Upper lobe of left lung (tissue), 6 donors: ENCODE results near the gene DUSP6. TPM values are rescaled to one million over a fixed set of nuclear protein-coding genes. Genes with fewer than 3 reads are reported as not detected.

Experiments
- ATAC-seq, 2 donors: fragments of 200-7000 bp; cut with Tn5 transposase; one replicate each; pipeline ENCODE4 v1.9.1; 2022; ENCODE audit warnings: mild to moderate bottlenecking in 2 of 2, moderate library complexity in 2 of 2; ENCODE audit not compliant: low FRiP score in 2 of 2
- DNase-seq, 2 donors: peaks; one replicate each; pipeline ENCODE4 v3.0.0-alpha.2; 2019 to 2020
- H3K27ac ChIP-seq, 4 donors: fragments of 200-600 bp; sonication (generic); one replicate each; pipeline ENCODE4 v1.5.1; 2016 to 2019
- H3K27me3 ChIP-seq, 4 donors: fragments of 200-600 bp; sonication (generic); one replicate each; pipeline ENCODE4 v1.5.1; 2017 to 2019
- H3K36me3 ChIP-seq, 4 donors: fragments of 200-600 bp; sonication (generic); one replicate each; pipeline ENCODE4 v1.5.1; 2016 to 2019
- H3K4me1 ChIP-seq, 4 donors: fragments of 200-600 bp; sonication (generic); one replicate each; pipeline ENCODE4 v1.5.1; 2018 to 2019
- H3K4me3 ChIP-seq, 4 donors: fragments of 200-600 bp; sonication (generic); one replicate each; pipeline ENCODE4 v1.5.1; 2017 to 2019; ENCODE audit warnings: mild to moderate bottlenecking in 2 of 4, moderate library complexity in 1 of 4
- H3K9me3 ChIP-seq, 4 donors: fragments of 200-600 bp; sonication (generic); one replicate each; pipeline ENCODE4 v1.5.1; 2018 to 2019
- EP300 ChIP-seq, 4 donors: sonication (generic); formaldehyde crosslinking; IDR thresholded peaks; one replicate each; pipeline ENCODE4 v1.5.1; 2017; ENCODE audit warnings: antibody characterized with exemption in 4 of 4, control low read depth in 2 of 4
- POLR2A ChIP-seq, 4 donors: fragments of 450-650 bp; IDR thresholded peaks; one replicate each; pipeline ENCODE4 v1.5.1; 2016 to 2017; ENCODE audit warnings: antibody characterized with exemption in 4 of 4, mild to moderate bottlenecking in 2 of 4
- POLR2AphosphoS5 ChIP-seq, 2 donors: sonication (generic); formaldehyde crosslinking; IDR thresholded peaks; one replicate each; pipeline ENCODE4 v1.5.1; 2017; ENCODE audit warnings: antibody characterized with exemption in 2 of 2
- WGBS, 2 donors: methylation state at CpG; one replicate each; pipeline ENCODE4 v1.1.5; 2017 to 2018; 5-methylcytosine and 5-hydroxymethylcytosine counted together
- total RNA-seq, 6 donors: library from RNA; depleted of rRNA in 4 of 6; stranded (reverse); fragments of >200 nt in 4 of 6; gene quantifications; one replicate each; pipeline versions ENCODE4 v1.1.0 to v1.2.1, GENCODE V29; 2016 to 2021
- TF ChIP-seq, protein P1 (sequence below), 6 experiments: fragments of 450-650 bp in 4 of 6; fragments of 200-600 bp in 2 of 6; sonication (generic) in 2 of 6; IDR thresholded peaks; one replicate each; pipeline ENCODE4 v1.5.1; 2016 to 2019; ENCODE audit warnings: antibody characterized with exemption in 6 of 6
- donor health status: DM: no; HTN: no; CAD: no; lungs with moderate emphysema.
- donor health status: DM: no; HTN: yes; CAD: no; lungs with severe emphysema.

The DUSP6 gene
- total RNA-seq, 6 donors from 2014 or later: 18.4 to 236 (median 86.0) TPM

DNA sequence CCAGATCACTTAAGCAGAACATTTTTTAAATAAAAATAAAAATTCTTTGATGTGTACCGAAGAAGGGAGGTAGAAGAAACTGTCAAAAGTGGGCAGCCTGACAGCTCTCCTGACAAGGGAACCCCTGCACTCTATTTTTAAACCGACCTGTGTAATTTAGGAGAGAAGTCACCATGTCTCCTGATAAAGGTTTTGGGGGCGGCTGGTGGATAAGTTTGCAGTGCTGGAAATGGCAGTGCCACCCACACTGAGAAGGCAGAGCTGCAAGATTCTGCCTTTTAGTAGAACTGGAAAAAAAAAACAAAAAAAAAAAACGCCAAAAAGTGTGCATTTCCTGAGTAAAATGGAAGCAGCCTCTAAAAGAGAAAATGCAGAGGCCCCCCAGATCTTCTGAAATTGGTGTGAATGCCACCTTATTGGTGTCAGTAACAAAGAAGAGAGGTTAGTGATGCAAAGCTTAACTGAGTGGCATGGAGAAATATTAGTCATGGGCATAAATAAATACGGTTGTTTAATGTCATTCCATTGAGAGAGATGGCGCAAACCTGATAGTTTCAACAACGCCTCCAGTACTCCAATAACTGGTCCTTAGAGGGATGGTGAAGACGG, 24.7 kb downstream of the DUSP6 start:
- ATAC-seq (no peak), DNase-seq (no peak)
- H3K4me1 ChIP-seq: peaks cover 9 to 25% (median 15%) of the 10 kb centered on the region in 4 donors
- H3K36me3 ChIP-seq: no peaks in the 10 kb centered on the region
- H3K9me3 ChIP-seq: peaks cover 0 to 12% (median 0%) of the 10 kb centered on the region in 4 donors
- 73 to 78% methylated on average over 8 of the region's 8 CpGs for WGBS, 2 donors
- H3K27me3 ChIP-seq: no peaks in the 10 kb centered on the region
- no peak overlapping the region for H3K4me3 ChIP-seq
- no peak overlapping the region for H3K27ac ChIP-seq
- TF ChIP-seq POLR2AphosphoS5 (IDR thresholded peaks at IDR 0.05) (no peak), POLR2A (IDR thresholded peaks at IDR 0.05) (no peak)

DNA sequence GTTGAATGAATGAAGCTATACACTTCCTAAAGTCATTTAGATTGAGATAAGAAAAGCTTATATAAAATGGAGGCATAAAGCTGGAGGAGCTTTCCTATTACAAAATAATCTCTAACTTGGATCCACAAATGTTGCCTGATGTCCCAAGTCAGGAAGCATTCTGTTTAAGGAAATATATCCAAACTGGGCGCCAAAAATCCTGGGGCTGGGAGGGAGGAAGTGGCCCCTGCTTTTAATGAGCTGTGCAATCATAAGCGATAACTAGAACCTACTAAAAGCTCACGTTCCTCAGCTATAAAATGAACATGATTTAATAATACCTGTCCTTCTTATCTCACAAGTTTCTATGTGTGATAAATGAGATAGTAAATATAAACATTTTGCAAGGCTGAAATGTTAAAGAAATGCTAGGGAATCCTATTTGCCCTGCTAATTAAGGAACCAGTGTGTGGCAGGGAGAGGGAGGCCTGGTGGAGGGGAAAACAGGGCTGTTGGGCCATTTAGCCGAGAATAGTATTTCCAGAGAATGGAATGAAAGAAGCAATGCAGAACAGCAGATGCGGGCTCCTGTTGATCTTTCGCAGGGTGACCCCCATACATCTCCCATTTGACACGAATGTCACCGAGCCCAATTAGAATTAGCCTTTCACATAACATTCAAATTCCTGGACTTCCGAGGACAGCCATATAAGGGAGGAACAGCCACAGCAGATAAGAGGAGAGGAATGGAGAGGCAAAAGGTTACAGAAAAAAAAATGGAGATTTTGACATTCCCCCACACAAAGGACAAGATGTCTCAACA, 25.9 kb downstream of the DUSP6 start:
- H3K4me1 ChIP-seq: peaks cover 9 to 25% (median 15%) of the 10 kb centered on the region in 4 donors
- no peaks in the 10 kb centered on the region for H3K27me3 ChIP-seq
- ATAC-seq: no peak
- TF ChIP-seq, protein P1, sequence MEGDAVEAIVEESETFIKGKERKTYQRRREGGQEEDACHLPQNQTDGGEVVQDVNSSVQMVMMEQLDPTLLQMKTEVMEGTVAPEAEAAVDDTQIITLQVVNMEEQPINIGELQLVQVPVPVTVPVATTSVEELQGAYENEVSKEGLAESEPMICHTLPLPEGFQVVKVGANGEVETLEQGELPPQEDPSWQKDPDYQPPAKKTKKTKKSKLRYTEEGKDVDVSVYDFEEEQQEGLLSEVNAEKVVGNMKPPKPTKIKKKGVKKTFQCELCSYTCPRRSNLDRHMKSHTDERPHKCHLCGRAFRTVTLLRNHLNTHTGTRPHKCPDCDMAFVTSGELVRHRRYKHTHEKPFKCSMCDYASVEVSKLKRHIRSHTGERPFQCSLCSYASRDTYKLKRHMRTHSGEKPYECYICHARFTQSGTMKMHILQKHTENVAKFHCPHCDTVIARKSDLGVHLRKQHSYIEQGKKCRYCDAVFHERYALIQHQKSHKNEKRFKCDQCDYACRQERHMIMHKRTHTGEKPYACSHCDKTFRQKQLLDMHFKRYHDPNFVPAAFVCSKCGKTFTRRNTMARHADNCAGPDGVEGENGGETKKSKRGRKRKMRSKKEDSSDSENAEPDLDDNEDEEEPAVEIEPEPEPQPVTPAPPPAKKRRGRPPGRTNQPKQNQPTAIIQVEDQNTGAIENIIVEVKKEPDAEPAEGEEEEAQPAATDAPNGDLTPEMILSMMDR (IDR thresholded peaks at IDR 0.05): no peak
- peak in 1 of 2 donors; percentile 12 for TF ChIP-seq POLR2AphosphoS5 (IDR thresholded peaks at IDR 0.05)
- peaks cover 0 to 12% (median 0%) of the 10 kb centered on the region in 4 donors for H3K9me3 ChIP-seq
- H3K27ac ChIP-seq: peak overlapping the region in 3 of 4 donors; percentile 14 to 46 (median 46)
- DNase-seq: no peak
- WGBS, 2 donors: 52 to 61% methylated on average over 9 of the region's 9 CpGs
- no peak overlapping the region for H3K4me3 ChIP-seq
- no peaks in the 10 kb centered on the region for H3K36me3 ChIP-seq

DNA sequence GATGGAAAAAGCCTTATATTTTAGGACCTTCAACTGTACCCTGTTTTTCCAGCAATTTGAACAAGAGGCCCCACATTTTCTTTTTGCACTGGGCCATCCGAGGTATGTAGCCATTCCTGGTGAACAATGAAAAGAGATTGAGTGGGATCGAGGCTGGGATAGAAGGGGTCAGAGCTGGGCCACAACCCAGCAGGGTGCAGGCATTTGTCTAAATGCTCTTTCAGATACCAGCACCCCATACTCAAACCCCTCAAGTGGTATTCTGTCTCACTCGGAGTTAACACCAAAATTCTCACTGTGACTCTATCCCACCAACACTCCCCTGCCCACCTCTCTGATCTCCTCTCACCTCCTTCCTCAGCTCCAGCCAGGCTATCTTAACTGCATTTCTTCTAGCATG, 26.8 kb downstream of the DUSP6 start:
- Histone ChIP-seq H3K27me3 (no peaks in the 10 kb centered on the region), H3K4me3 (no peak overlapping the region), H3K27ac (peak overlapping the region in 2 of 4 donors; percentile 43 to 46), H3K9me3 (peaks cover 0 to 3% (median 0%) of the 10 kb centered on the region in 4 donors), H3K4me1 (peaks cover 9 to 25% (median 15%) of the 10 kb centered on the region in 4 donors), H3K36me3 (no peaks in the 10 kb centered on the region)
- WGBS, 2 donors: 94% methylated on average over 3 of the region's 3 CpGs
- DNase-seq (no peak), ATAC-seq (no peak)
- no peak for TF ChIP-seq EP300 (IDR thresholded peaks at IDR 0.05)
- TF ChIP-seq, protein P1 (IDR thresholded peaks at IDR 0.05): no peak
- no peak for TF ChIP-seq POLR2A (IDR thresholded peaks at IDR 0.05)
- TF ChIP-seq POLR2AphosphoS5 (IDR thresholded peaks at IDR 0.05): no peak

DNA sequence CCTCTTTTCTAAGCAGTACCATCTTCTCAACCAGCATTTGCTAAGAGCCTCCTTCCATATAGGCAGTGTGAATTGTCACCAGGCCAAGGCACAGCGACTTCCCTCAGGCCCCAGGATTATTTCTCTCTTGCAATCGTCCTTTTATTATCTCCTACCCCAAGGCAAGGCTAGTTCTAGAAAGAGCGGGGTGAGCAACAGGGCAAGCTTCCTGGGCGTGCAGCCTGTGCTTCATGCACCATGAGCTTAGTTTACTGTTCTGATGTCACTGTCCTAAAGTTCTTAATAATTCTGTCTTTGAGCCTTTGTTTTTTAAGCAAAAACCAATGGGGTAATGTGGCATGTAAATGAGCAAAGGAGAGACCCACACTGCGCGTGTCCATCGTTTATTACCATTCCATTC, 27.9 kb downstream of the DUSP6 start:
- 93 to 96% methylated on average over 7 of the region's 7 CpGs for WGBS, 2 donors
- Histone ChIP-seq H3K9me3 (no peaks in the 10 kb centered on the region), H3K36me3 (no peaks in the 10 kb centered on the region), H3K27me3 (no peaks in the 10 kb centered on the region), H3K4me1 (peaks cover 9 to 25% (median 17%) of the 10 kb centered on the region in 4 donors), H3K4me3 (no peak overlapping the region), H3K27ac (no peak overlapping the region)
- ATAC-seq: no peak
- no peak for TF ChIP-seq POLR2AphosphoS5 (IDR thresholded peaks at IDR 0.05)
- TF ChIP-seq POLR2A (IDR thresholded peaks at IDR 0.05): no peak
- DNase-seq: no peak

DNA sequence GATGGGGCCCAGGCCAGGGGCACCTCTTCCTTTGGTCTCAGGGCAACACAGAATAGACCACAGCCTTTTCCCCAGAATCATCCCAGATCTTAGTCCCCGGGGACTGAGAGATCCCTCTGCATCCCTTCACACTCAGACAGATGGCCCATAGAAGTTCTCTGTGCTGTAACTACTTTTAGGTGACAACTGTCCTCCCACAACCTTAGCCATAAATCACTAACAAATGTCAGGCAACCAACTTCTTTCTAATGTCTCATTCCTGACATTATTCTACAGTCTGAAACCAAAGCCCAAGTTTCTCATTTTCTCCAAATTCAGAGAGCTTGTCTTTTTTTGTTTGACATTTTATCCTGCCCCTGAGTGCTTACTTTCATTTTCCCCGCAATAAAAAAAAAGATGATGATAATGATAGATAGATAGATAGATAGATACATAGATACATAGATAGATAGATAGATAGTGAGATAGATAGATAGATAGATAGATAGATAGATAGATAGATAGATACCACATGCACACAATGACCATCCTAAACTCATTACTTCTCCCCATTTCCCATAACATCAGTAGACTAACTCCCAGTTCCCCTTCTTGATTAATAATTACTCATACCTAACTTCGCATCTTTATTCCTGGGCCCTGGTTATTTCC, 28.6 kb downstream of the DUSP6 start:
- DNase-seq (no peak), ATAC-seq (no peak)
- no peaks in the 10 kb centered on the region for H3K9me3 ChIP-seq
- no peak overlapping the region for H3K4me3 ChIP-seq
- H3K4me1 ChIP-seq: peaks cover 9 to 25% (median 16%) of the 10 kb centered on the region in 4 donors
- H3K36me3 ChIP-seq: no peaks in the 10 kb centered on the region
- TF ChIP-seq EP300 (IDR thresholded peaks at IDR 0.05) (no peak), POLR2A (IDR thresholded peaks at IDR 0.05) (no peak), POLR2AphosphoS5 (IDR thresholded peaks at IDR 0.05) (no peak)
- TF ChIP-seq, protein P1 (IDR thresholded peaks at IDR 0.05): no peak
- WGBS, 2 donors: 70 to 87% methylated on average over 3 of the region's 3 CpGs
- H3K27me3 ChIP-seq: no peaks in the 10 kb centered on the region
- H3K27ac ChIP-seq: no peak overlapping the region
